Testis (tissue), 2 donors: ENCODE results near the gene LHX3.

Experiments
- CTCF ChIP-seq, 3 experiments: fragments of 450-650 bp in 2 of 3; fragments of 200-600 bp in 1 of 3; sonication (generic) in 1 of 3; IDR thresholded peaks; one replicate each; pipeline ENCODE4 v1.5.1; 2016 to 2019; ENCODE audit warnings: antibody characterized with exemption in 3 of 3, mild to moderate bottlenecking in 2 of 3, moderate library complexity in 1 of 3
- POLR2A ChIP-seq: fragments of 450-650 bp; IDR thresholded peaks from one replicate; pipeline ENCODE4 v1.6.1; 2017; ENCODE audit warnings: antibody characterized with exemption, mild to moderate bottlenecking, moderate library complexity

- TF ChIP-seq CTCF (IDR thresholded peaks at IDR 0.05), result no peak
- TF ChIP-seq POLR2A, result no peak
These were observed 24.5 kb upstream of the LHX3 start for GRCh38 chr9:136229096-136230065.
